Brain microvascular endothelial cell (primary cell): ENCODE data around the gene GIPC2.
A peak's percentile ranks its signal among the peaks of the same experiment; 100 is the strongest.
"Not testable (repeated sequence)": the region's sequence is repeated elsewhere in the genome, so short reads cannot be mapped to it uniquely, and the experiment has no call there.

ENCODE experiments used
- DNase-seq: peaks from one replicate; pipeline ENCODE4 v3.0.0-alpha.2; 2020
- H3K27ac ChIP-seq: fragments of 250-450 bp; sonication (Bioruptor Pico); 2 replicates; pipeline ENCODE4 v1.5.1; 2020; ENCODE audit warnings: mild to moderate bottlenecking, moderate library complexity
- H3K27me3 ChIP-seq: fragments of 250-450 bp; sonication (Bioruptor Pico); replicated peaks from 2 replicates; pipeline ENCODE4 v1.5.1; 2020; ENCODE audit warnings: mild to moderate bottlenecking
- H3K36me3 ChIP-seq: fragments of 250-450 bp; sonication (Bioruptor Pico); replicated peaks from 2 replicates; pipeline ENCODE4 v1.5.1; 2020; ENCODE audit warnings: mild to moderate bottlenecking
- H3K4me3 ChIP-seq: 2 replicates; pipeline ENCODE4 v1.5.1; 2011; ENCODE audit warnings: low read depth, mild to moderate bottlenecking, control low read depth, low read length, moderate library complexity
- CTCF ChIP-seq: IDR thresholded peaks from 2 replicates; pipeline ENCODE4 v1.5.1; 2011; ENCODE audit warnings: low read depth, mild to moderate bottlenecking, moderate library complexity, low read length, control low read depth, inconsistent platforms; ENCODE audit errors: missing control alignments
- in situ Hi-C: cut with HindIII; loops from 2 replicates; pipeline ENCODE4 v1.10.0; 2017; ENCODE audit warnings: low sequenced_read_pairs, low pct_ligation_motif_present

Gene GIPC2

GRCh38 chr1:78080767-78081166 is 35.0 kb downstream of the GIPC2 start:
- no peak overlapping the region for H3K27ac ChIP-seq
- in situ Hi-C loops: no loop called here
- TF ChIP-seq CTCF: no peak
- H3K4me3 ChIP-seq: no peak overlapping the region
- H3K27me3 ChIP-seq: no peaks in the 10 kb centered on the region
- H3K36me3 ChIP-seq: no peaks in the 10 kb centered on the region
- DNase-seq: no peak

- in situ Hi-C loops: no loop called here
- peak overlapping the region; percentile 14 for H3K27ac ChIP-seq
- no peak for DNase-seq
- no peak overlapping the region for H3K4me3 ChIP-seq
- no peaks in the 10 kb centered on the region for H3K36me3 ChIP-seq
- no peaks in the 10 kb centered on the region for H3K27me3 ChIP-seq
- TF ChIP-seq CTCF: no peak
These were observed 36.5 kb downstream of the GIPC2 start for GRCh38 chr1:78081980-78082860.

GRCh38 chr1:78084639-78085038 is 38.9 kb downstream of the GIPC2 start:
- in situ Hi-C loops, H3K27ac ChIP-seq, H3K36me3 ChIP-seq: not testable (repeated sequence)

GRCh38 chr1:78086697-78087096 is 40.9 kb downstream of the GIPC2 start:
- Histone ChIP-seq H3K4me3 (no peak overlapping the region), H3K27ac (no peak overlapping the region), H3K36me3 (no peaks in the 10 kb centered on the region), H3K27me3 (no peaks in the 10 kb centered on the region)
- no peak for DNase-seq
- in situ Hi-C loops: no loop called here
- TF ChIP-seq CTCF: no peak

More at GRCh38 chr1:78084639-78085038, 38.9 kb downstream of the GIPC2 start:
- H3K4me3 ChIP-seq, H3K27me3 ChIP-seq, DNase-seq: not testable (repeated sequence)

- Histone ChIP-seq H3K27ac (no peak overlapping the region), H3K4me3 (no peak overlapping the region), H3K27me3 (no peaks in the 10 kb centered on the region), H3K36me3 (no peaks in the 10 kb centered on the region)
- no peak for DNase-seq
- in situ Hi-C loops: no loop called here
- no peak for TF ChIP-seq CTCF
These were observed 42.2 kb downstream of the GIPC2 start for GRCh38 chr1:78088015-78088414.

- DNase-seq: no peak
- TF ChIP-seq CTCF: no peak
- Histone ChIP-seq H3K36me3 (no peaks in the 10 kb centered on the region), H3K27ac (no peak overlapping the region), H3K4me3 (no peak overlapping the region), H3K27me3 (no peaks in the 10 kb centered on the region)
- in situ Hi-C loops: no loop called here
These were observed 42.7 kb downstream of the GIPC2 start for GRCh38 chr1:78088486-78088885.
